GM04504 (cell line): ENCODE data around the gene TNFRSF13B.
A peak's percentile ranks its signal among the peaks of the same experiment; 100 is the strongest.
"Not testable (repeated sequence)": the region's sequence is repeated elsewhere in the genome, so short reads cannot be mapped to it uniquely, and the experiment has no call there.

Experiments used
- DNase-seq: peaks from one replicate; pipeline ENCODE4 v3.0.0-alpha.2; 2012; ENCODE audit warnings: low read depth

Gene TNFRSF13B

DNA sequence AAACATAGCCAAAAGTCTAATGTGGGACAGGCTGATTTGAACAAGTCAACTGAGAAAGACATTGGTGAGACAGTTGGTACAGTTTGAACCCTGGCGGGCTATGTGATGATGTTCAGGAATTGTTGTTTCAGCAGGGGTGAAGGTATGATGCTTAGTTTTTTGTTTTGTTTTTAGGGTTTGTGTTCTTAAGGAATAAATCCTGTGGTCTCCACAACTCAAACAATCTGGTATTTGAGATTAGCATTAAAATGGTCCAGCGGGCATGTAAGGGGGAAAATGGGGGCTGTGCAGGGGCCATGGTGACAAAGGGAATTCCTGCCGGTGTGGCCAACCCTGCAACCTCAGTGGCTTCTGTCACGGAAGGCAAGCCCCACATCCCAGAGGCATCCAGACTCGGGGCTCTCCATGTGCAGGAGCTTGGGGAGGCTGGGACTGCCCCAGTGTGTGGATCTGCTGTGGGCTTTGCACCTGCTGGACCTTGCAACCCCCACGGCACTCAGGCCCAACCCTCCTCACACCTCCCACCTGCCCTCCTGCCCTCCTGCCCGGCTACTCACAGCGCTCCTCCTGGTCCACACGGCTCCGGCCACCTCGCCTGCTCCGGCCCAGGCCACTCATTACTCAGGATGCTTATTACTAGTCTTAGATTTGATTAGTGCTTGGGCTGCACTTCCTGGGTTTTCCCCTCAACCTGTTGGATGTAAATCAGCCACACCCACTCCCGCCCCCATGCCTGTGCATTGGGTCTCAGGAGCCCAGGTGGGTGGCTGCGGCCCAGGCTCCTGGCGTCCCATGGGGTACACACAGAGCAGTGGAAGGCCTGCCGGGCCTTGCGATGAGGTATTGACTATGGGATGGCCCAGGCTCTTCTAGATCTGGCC lies at the start of gene TNFRSF13B:
Gene TNFRSF13B, minus strand, starts transcription at position 661 of the 881 bp plus-strand sequence. Its CDS starts 43 bp downstream, at position 618.
- no peak for DNase-seq

DNA sequence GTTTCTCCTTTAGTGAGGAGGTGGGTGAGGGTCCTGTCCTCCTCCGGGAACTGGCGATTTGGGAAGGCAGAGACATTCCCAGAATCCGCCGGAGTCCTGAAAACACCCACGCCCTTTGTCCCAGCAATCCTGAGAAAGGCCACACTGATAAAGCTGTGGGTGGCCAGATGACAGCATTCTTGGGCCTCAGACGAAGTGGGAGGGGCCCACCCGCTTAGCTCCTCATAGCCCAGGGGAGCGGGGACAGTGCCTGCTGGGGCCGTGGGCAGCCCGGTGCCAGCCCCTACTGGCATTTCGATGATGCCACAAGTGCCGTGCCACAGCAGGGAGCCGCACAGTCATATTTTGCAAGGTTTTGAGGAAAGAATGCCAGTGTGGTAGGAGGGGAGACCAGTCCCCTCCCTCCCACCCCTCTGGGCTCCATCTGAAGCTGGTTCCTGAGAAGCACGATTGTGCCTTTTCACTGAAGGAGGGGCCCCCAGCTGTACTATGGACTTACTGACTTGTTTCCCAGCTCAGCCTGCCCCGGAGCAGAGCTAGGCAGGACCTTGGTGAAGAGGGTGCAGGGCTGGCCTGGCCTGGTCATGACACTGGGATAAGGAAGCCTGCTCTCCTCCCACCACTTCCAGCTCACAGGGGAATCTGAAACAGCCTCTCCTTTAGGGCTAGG lies 49.4 kb upstream of the TNFRSF13B start:
- DNase-seq = no peak

DNA sequence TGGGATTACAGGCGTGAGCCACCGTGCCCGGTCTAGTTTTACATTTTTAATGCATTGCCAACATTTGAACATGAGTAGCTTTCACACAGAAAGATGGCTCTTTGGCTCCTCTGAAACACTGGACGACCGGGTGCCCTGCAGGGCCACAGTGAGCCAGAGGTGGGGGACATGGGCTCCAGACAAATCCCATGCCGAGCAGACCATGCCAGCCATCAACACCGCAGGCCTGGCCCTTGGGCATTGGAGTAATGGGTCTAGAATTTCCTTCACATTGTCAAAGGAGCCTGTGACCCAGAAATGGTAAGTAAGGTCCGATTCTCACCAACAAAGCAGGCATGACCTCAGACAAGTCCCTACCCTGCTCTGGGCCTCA lies 48.9 kb upstream of the TNFRSF13B start:
- DNase-seq = no peak

DNA sequence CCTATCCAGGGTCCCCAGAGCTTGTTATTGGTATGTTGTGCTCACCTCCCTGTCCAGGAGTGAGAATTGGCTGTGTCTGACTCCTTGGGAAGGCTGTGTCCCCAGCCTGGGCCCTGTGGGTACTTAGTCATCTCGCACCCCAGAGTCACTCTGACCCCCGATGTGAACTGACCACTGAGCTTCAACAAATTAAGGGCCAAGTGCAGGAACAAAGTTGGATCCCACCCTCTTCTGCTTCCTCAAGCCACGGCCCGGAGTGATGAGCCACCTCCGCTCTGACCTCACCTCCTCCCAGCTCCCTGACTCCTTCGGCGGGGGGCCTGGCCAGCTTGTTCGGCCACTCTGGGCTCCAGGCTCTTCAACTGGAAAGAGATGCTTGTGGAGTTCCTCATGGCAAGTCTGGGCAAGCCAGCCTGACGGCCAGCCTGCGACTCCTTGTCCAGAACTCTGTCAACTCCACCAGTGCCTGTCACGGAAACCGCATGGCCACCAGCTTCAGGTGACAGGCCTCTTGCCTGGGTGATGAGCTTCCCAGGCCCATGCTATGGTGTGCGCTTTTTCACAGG lies 48.1 kb upstream of the TNFRSF13B start:
- DNase-seq = no peak

DNA sequence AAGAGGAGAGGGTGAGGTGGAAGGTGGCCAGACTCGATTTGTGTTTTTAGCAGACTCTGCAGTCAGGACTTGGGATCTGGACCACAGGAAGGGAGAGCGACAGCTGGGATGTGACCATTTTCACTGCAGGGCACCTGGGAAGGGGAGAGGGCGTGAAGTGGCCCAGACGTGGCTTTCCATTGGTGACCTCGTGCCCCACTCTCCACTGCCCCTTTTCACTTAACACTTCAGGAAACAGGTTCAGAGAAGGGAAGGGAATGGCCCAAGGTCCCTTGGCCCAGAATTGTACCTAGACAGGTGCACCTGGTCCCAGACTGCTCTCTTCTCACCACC lies 47.5 kb upstream of the TNFRSF13B start:
- DNase-seq = no peak

DNA sequence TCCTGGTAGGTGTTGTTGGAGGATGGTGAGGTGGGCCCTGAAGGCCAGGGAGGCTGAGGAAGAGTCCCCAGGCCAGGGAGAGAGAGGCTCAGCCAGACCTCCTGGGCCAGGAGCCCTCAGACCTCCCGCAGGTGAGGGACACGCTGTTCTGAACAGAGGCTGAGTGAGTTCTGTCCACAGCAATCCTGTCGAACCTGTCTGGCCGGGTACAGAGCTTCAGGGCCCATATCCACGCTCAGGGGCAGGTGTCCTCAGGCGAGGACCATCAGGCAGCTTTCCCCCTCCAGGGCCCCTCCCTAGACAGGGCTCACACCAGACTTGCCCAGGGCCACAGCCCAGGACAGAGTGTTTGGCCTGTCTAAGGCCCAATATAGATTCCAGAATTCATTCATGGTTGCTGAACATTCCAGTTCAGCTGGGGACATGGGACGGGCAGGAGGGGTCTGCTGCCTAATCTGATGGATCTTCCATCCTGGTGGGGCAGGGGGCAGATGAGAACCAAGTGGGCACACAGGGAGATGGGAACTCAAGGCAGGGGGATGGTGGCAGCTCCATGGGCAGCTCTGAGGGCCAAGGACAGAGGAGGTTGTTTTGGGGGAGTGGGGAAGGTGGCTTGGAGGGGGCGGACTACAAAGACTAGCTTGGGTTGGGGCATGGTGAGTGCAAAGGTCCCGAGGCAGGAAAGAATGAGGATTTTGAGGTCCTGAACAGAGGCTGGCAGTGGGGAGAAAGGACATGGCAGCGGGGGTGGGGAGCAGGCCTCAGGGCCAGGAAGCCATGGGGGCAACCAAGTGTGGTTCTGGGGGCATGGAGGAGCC lies 46.9 kb upstream of the TNFRSF13B start:
- no peak for DNase-seq

DNA sequence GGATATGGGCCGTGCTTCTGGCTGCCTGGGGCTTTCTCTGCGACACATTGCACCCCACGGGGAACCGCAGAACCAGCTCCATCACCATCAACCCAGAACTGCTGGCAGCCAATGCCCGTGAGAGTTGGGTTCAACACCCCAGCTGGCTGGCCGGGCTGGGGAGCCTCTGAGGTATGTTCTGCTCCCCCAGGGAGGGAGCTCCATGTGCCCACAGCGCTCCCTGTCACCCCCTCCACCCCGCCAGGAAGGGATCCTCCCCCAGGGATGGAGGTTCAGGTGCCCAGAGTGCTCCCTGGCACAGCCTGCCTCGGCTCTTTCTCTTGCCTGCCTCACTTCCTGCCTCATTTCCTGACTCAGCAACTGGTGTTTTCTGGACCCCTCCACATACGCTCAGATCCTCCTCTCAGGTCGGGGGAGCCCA lies 46.1 kb upstream of the TNFRSF13B start:
- no peak for DNase-seq

DNA sequence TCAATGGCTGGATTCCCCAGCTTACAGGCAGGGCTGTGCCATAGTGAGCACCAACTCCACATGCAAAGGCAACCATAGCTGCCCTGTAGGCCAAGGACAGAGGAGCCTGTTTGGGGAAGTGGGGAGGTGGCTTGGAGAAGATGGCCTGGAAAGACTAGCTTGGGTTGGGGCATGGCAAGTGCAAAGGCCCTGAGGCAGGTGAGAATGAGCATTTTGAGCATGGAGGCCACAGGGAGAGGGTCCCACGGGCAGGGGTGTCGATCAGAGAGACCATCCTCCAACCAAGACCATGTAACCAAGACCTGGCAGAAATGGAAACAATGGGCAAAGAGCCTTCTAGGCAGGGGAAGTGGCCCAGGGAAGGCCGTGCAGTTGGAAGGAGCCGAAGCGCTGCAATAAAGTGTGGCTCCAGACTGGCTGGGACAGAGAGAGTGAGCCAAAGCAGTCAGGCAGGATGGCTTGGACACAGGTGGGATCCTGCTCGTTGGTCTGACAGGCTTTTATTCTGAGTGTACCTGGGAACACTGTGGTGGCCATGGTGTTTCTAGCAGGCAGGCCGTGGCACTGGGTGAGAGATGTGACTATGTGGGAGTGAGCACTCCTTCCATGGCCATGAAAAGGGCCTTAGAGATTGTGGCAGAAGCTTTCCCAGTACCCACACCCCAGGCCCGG lies 45.6 kb upstream of the TNFRSF13B start:
- no peak for DNase-seq

DNA sequence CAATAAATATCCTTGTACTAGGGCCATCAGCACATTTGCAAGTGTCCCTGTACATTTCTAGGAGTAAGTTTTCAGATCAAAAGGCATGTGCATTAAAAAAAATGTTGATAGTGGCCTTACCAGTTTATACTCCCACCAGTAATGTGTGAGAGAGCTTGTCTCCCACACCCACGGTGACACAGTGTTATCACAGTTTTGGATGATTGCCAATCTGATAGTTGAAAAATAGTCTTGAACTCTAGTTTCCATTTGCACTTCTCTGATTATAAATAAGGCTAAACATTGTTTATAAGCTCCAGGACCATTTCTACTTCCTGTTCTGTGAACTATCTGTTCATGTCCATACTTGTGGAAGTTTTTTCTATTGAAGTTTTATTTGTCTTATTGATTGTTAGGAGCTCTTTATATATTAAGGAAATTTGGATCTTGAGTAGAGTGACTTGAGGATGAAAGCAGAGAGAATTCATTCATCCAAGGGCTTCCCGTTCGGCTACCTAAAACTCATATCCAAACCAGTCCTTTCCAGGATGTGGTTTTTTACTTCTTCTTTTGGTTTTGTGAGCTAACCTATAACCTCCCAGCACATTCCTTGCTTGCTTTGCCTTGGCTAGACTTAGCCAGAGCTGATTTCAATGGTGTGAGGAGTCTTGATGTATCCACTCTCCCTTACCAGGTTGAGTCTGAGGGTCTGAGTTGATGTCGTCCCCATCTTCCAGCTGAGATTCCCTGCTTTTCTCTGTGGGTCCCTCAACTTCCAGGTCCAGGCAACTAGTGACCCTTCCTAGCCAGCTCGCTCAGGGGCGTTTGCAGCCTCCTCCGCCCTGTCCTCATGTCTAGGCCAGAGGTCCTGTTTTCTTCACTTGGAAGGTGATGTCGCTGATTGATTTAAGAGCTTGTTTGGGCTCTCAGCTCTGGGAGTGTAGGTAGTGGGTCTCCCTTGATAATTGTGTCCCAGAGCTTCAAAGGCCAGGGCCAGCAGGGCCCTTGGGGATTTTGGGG lies 44.6 kb upstream of the TNFRSF13B start:
- DNase-seq = not testable (repeated sequence)

DNA sequence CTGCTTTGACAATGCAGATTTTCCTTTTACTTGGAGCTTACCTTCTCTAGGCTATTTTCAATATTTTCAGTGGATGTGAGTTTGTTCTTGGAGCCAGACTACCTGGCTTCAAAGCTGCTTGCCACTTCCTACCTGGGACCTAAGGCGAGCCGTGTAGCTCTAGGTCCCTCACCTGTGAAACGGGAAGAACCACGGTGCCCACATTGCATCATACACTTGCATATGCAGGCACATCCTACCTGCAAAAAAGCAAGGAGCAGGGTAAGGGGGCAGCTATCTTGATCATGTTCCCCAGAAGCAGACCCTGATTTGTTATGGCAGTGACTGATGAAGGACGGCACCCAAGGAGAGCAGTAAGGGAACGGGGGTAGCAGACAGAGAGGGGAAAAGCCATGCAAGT lies 43.3 kb upstream of the TNFRSF13B start:
- DNase-seq = no peak

DNA sequence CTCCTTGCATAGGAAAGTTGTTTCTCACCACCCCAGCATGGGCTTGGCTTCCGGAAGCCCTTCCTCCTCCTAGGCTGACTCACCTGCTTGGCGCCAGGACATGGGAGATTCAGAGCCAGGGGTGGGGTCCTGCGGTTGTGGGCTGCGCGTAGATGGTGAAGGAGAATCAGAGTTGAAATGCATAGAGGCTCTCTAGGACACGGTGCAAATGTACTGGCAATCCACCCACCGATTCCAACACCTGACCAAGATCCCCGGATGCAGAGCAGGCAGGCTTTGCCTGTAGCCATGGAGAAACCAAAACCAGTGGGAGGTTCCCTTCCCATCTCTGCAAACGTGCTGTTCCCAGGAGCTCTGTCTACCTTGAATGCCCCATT lies 42.8 kb upstream of the TNFRSF13B start:
- DNase-seq = not testable (repeated sequence)

DNA sequence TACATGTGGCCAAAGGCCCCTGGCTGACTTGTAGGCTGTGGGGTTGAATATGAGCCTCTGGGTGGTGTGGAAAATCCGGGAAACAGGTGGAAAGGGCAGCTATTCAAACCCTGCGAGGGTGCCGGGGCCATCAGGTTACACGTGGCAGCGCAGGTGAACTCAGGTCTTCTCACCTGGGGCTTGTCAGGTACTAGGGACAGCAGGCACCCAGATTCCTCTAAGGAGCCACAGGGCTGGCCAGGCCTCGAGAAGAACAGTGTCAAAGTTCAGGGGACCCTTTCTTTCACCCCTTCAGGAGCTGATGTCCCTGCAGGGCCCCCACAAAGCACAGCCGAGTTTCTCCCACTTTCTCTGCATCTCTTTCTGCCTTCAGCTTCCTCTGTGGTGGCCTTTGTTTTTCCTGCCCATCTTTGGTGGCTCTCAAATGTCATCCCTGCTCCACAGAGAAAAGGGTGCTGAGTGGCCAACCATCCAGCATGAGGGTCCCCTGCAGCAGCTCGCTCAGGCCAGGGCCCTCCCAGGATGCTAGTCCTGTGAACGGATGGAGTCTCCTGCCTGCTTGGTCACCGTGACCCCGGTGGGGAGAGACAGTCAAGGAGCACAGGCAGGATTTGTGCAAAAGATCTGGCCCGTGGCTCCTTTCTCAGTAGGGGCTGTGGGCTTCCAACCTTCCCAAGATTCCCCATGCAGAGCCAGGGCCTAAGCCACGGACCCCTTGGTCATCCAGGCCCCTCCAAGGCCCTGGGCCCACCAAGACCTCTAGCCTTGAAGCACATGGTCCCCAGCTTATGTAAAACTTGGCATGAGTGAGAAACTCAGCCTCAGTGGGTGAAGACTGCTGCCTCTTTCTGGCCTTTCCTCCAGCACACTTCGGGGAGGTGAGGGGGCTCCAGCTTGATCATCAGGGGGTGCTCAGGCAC lies 42.2 kb upstream of the TNFRSF13B start:
- DNase-seq = not testable (repeated sequence)

DNA sequence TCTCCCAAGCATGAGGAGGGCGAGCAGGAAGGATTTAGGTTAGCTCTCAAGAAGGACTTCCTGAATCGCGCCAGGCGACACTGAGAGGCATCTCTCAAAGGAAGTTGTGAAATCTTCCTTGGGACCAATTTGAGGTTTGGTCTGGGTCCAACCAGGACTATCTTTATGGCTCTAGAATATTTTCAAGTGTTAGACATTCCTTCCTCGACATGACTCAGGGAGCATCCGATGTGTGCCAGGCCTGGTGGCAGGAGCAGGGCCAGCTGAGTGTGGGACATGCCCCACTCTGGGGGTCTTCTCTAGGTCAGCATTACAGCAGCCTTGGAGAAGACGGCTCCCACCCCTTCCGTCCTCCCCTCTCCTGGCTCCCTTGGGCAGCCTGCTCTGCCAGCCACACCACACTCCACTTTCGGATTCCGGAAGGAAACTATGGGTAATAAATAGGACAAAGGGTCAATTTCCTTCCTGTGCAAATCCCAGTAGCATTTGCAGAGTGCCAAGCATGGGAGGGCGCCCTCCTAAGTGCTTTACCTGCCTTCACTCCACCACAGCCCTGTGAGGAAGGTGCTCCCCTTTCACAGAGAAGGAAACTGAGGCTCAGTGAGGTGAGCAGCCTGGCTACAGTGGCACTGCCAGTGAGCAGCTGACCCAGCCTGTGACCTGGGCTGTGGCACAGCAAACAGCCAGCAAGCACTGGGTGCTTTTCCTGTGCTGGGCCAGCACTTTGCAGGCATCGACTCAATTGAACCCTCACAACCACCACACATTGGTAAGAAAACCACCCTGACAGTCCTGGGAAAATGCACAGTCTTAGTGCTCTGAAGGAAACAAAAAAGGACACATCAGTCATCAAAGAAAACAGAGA lies 39.4 kb upstream of the TNFRSF13B start:
- peak; percentile 93 for DNase-seq

DNA sequence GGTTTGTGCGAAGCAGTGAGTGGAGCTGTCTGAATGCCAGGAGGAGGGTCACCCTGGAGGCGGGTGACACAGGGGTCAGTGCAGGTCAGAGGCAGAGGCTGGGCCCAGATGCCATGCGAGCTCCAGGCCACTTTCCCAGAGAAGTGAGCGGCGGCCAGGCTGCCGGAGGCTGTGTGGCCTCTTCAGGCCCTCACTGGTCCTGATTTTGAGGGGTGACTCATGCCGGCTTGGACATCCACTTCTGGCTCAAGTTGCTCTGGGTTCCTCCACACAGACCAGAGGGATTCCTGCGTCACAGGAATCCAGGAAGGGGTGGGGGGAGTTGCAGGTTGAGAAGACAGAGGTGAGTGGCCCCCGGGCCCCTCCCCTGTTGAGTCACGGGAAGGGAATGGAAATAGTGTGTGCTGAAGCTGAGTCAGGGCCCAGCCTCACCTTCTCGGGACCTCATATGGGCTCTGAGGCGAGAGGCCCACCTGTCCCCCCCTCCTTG lies 38.7 kb upstream of the TNFRSF13B start:
- not testable (repeated sequence) for DNase-seq

DNA sequence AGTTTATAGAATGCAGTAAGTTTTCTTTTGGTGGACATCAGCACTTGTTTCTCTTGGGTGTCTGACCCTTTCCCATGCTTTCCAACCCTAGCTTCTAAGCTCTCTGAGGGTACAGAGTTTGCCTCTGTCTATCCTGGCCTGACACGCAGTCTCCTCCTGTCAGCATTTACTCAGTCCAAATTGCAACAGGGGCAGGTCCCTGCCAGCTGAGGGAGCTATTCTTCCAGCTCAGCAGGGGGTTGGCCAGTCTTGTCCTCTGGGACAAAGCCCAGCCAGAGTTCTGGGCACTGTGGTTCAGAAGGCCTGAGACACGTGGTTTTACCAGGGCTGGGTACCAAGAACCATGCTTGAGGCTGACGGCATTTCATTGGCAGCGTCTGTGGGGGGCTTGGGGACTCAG lies 38.1 kb upstream of the TNFRSF13B start:
- not testable (repeated sequence) for DNase-seq

DNA sequence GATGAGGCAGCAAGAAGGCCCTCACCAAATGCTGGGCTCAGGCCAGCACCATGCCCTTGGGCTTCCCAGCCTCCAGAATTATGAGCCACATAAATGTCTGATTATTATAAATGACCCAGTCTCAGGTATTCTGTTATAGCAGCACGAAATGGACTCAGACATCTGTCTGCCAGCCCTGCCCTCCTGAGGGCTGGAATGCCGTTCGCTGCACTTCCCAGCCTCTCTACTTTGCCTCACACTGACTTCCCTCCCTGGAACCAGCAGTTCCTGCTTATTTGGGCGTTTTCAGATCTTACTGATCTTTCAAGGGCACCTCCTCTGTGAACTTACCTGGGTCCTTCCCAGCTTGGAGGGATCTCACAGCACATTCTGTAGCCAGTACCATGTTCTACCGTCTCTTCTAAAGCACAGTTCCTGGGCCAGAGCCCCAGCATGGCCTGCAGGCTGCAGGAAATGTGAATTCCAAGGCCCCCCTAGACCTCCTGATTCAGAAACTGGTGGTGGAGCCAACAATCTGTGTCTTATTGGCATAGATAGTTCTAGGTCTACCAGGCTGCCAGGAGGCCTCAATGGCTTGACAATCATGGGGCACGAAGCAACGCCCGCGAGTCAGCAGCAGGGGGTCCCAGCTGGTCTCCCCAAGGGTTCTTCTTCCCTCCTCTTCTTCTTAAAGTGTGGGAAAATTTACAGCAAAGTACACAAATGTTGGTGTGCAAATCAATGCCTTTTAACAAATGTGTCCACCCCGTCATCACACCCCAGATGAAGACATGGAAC lies 36.9 kb upstream of the TNFRSF13B start:
- DNase-seq = not testable (repeated sequence)

DNA sequence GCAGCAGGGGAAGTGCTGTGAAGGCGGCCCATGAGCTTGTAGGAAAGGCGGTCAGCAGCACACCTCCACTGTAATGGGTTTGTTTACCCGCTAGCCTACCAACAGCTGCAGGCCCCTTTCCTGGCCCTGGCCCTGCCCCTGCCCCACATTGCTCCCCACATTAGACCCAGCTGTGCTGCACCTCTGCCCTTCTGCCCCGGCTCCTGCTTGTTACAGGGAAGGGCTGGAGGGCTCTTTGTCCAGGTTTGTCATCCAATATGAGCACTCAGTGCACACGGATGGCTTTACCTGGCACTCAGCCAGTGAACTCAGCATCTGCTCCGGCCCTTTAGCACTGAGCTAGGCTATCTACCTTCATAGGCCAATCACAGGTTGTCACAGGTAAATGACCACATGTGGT lies 36.0 kb upstream of the TNFRSF13B start:
- DNase-seq = not testable (repeated sequence)
